Measurements from ENCODE around the gene YPEL3.

DNA sequence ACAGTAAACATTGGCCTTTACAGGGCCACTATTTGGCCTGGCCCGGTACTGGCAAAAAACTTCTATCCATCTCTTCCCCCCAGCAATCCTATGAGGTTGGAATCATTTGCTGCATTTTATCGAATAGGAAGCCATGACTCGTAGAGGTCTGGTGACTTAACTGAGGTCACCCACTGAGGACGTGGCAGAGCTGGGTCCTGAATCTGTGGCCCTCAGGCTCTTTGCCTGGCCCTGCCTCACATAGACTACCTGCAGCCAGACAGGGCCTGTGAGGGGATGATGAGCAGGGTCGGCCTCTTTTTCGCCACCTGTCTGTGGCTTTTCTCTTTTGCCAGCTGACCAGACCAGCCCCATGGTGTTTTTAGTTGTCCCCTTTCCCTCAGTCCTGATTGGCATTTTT is 18.4 kb downstream of the YPEL3 start:
- TF ChIP-seq POLR2A (IDR thresholded peaks at IDR 0.05) (no peak), POLR2AphosphoS5 (IDR thresholded peaks at IDR 0.05) (no peak)
- TF ChIP-seq, protein P1, sequence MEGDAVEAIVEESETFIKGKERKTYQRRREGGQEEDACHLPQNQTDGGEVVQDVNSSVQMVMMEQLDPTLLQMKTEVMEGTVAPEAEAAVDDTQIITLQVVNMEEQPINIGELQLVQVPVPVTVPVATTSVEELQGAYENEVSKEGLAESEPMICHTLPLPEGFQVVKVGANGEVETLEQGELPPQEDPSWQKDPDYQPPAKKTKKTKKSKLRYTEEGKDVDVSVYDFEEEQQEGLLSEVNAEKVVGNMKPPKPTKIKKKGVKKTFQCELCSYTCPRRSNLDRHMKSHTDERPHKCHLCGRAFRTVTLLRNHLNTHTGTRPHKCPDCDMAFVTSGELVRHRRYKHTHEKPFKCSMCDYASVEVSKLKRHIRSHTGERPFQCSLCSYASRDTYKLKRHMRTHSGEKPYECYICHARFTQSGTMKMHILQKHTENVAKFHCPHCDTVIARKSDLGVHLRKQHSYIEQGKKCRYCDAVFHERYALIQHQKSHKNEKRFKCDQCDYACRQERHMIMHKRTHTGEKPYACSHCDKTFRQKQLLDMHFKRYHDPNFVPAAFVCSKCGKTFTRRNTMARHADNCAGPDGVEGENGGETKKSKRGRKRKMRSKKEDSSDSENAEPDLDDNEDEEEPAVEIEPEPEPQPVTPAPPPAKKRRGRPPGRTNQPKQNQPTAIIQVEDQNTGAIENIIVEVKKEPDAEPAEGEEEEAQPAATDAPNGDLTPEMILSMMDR (IDR thresholded peaks at IDR 0.05) = no peak

Measured in suprapubic skin (tissue), 4 donors.